CMK (cell line): Measurements from ENCODE around the gene SULT2B1.
A peak's percentile ranks its signal among the peaks of the same experiment; 100 is the strongest.
"Not testable (repeated sequence)": the region's sequence is repeated elsewhere in the genome, so short reads cannot be mapped to it uniquely, and the experiment has no call there.

Source experiments
- DNase-seq: peaks from one replicate; pipeline ENCODE4 v3.0.0-alpha.2; 2010; ENCODE audit warnings: low read depth

The SULT2B1 gene

GRCh38 chr19:48618916-48619691 lies 67.1 kb downstream of the SULT2B1 start, which contains the start of the genes RPL18 and SPHK2:
TSS of gene RPL18 (minus strand) at chr19:48619178. CDS start at chr19:48619143, 35 bp downstream.
TSS of gene SPHK2 (plus strand) at chr19:48619506. CDS start at chr19:48620515, 1,009 bp downstream.
- peak; percentile 100 for DNase-seq

GRCh38 chr19:48619692-48620585 lies 68.0 kb downstream of the SULT2B1 start:
- no peak for DNase-seq

- no peak for DNase-seq
Measured at GRCh38 chr19:48623556-48624066, 71.6 kb downstream of the SULT2B1 start.

- DNase-seq = peak; percentile 96
Measured at GRCh38 chr19:48624067-48624594, 72.2 kb downstream of the SULT2B1 start.

GRCh38 chr19:48624791-48625723 lies 73.1 kb downstream of the SULT2B1 start:
- no peak for DNase-seq

- no peak for DNase-seq
Measured at GRCh38 chr19:48625891-48626327, 73.9 kb downstream of the SULT2B1 start.

- DNase-seq = no peak
Measured at GRCh38 chr19:48627201-48627864, 75.4 kb downstream of the SULT2B1 start.

- no peak for DNase-seq
Measured at GRCh38 chr19:48627865-48628314, 75.9 kb downstream of the SULT2B1 start.

- no peak for DNase-seq
Measured at GRCh38 chr19:48628486-48629296, 76.7 kb downstream of the SULT2B1 start.

GRCh38 chr19:48629297-48629598 lies 77.3 kb downstream of the SULT2B1 start:
- no peak for DNase-seq

GRCh38 chr19:48629599-48630295 lies 77.8 kb downstream of the SULT2B1 start:
- no peak for DNase-seq

GRCh38 chr19:48630296-48631063 lies 78.5 kb downstream of the SULT2B1 start:
- DNase-seq = peak; percentile 74

GRCh38 chr19:48631225-48631624 lies 79.3 kb downstream of the SULT2B1 start:
- DNase-seq = no peak

GRCh38 chr19:48632286-48632685 lies 80.3 kb downstream of the SULT2B1 start:
- not testable (repeated sequence) for DNase-seq

GRCh38 chr19:48632692-48633147 lies 80.7 kb downstream of the SULT2B1 start:
- DNase-seq = no peak

- DNase-seq = no peak
Measured at GRCh38 chr19:48633148-48634035, 81.4 kb downstream of the SULT2B1 start.

GRCh38 chr19:48634036-48634342 lies 82.0 kb downstream of the SULT2B1 start:
- no peak for DNase-seq
